K562 (cell line): Measurements from ENCODE around the gene FAM169A.

ENCODE experiments used
- ARNT ChIP-seq, 2 experiments: fragments of 450-650 bp; IDR thresholded peaks; 2 replicates each; pipeline ENCODE4 v1.6.1; 2016; ENCODE audit warnings: mild to moderate bottlenecking in 1 of 2
- CBFB ChIP-seq: sonication (generic); formaldehyde crosslinking; IDR thresholded peaks from 2 replicates; pipeline ENCODE4 v1.4.0; 2020; ENCODE audit warnings: mild to moderate bottlenecking, missing genetic modification reagents
- HDGF ChIP-seq: fragments of 450-650 bp; IDR thresholded peaks from 2 replicates; pipeline ENCODE4 v1.6.1; 2016
- MEF2D ChIP-seq: conservative IDR thresholded peaks from 2 replicates; pipeline ENCODE4 v1.6.1; 2016; ENCODE audit warnings: low read depth, missing genetic modification characterization, missing compliant biosample characterization
- POLR3A ChIP-seq: IDR thresholded peaks from 2 replicates; pipeline ENCODE4 v1.6.1; 2011; ENCODE audit warnings: borderline replicate concordance, mild to moderate bottlenecking, moderate library complexity; ENCODE audit not compliant: insufficient read length, insufficient read depth; ENCODE audit errors: extremely low read depth
- RCOR1 ChIP-seq, 2 experiments: IDR thresholded peaks; 2 replicates each; pipeline ENCODE4 v1.6.1; 2012; ENCODE audit warnings: low read depth in 2 of 2, low read length in 2 of 2, borderline replicate concordance in 1 of 2, improper control_type of control experiment in 1 of 2
- ZBTB17 ChIP-seq: fragments of 450-650 bp; formaldehyde crosslinking; IDR thresholded peaks from 2 replicates; pipeline ENCODE4 v1.4.0; 2020; ENCODE audit warnings: mild to moderate bottlenecking
- ZNF41 ChIP-seq: fragments of 250-450 bp; sonication (Bioruptor Pico); conservative IDR thresholded peaks from 2 replicates; pipeline ENCODE4 v1.4.0; 2020; ENCODE audit warnings: mild to moderate bottlenecking
- TF ChIP-seq, protein P1 (sequence below), 3 experiments: IDR thresholded peaks in 2 of 3; conservative IDR thresholded peaks in 1 of 3; 2 replicates each; pipeline ENCODE4 v1.5.1; 2011 to 2012; ENCODE audit warnings: low read length in 3 of 3, mild to moderate bottlenecking in 3 of 3, control low read depth in 2 of 3, improper control_type of control experiment in 1 of 3, inconsistent platforms in 1 of 3, low read depth in 1 of 3, mixed read lengths in 1 of 3, moderate library complexity in 1 of 3; ENCODE audit not compliant: insufficient read depth in 2 of 3
- TF ChIP-seq, protein P2 (sequence below): sonication (generic); formaldehyde crosslinking; IDR thresholded peaks from 2 replicates; pipeline ENCODE4 v1.8.1; 2022; ENCODE audit warnings: missing genetic modification reagents
- TF ChIP-seq, protein P3 (sequence below): sonication (generic); formaldehyde crosslinking; IDR thresholded peaks from 2 replicates; pipeline ENCODE4 v1.8.1; 2023; ENCODE audit warnings: mild to moderate bottlenecking, missing genetic modification reagents
- TF ChIP-seq, protein P4 (sequence below): sonication (generic); formaldehyde crosslinking; IDR thresholded peaks from 2 replicates; pipeline ENCODE4 v1.8.1; 2023; ENCODE audit warnings: mild to moderate bottlenecking, missing genetic modification reagents, moderate library complexity
- TF ChIP-seq, protein P5 (sequence below): sonication (generic); formaldehyde crosslinking; IDR thresholded peaks from 2 replicates; pipeline ENCODE4 v1.8.0; 2022; ENCODE audit warnings: mild to moderate bottlenecking, missing genetic modification reagents, borderline replicate concordance

DNA sequence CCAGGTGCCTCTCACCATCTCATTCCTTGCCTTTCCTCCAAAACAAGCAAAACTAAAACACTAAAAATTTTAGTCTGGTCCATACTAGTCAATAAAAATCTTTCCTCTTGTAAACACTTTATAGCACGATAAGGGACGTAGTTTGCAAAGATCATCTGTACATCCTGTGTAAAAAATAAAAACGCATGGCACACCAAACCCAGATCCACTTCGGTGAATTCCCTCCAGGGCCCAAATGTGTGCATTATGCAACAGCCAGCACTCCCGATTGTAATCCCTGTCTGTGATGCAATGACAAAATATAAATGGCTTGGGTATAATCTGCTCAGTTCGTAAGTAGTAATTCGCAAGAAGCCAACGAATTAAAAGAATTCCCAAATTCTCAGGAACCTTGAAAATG lies 1.4 kb downstream of the FAM169A start:
- TF ChIP-seq ZNF41 (CRISPR knock-in tag), result no peak
- TF ChIP-seq, protein P1, sequence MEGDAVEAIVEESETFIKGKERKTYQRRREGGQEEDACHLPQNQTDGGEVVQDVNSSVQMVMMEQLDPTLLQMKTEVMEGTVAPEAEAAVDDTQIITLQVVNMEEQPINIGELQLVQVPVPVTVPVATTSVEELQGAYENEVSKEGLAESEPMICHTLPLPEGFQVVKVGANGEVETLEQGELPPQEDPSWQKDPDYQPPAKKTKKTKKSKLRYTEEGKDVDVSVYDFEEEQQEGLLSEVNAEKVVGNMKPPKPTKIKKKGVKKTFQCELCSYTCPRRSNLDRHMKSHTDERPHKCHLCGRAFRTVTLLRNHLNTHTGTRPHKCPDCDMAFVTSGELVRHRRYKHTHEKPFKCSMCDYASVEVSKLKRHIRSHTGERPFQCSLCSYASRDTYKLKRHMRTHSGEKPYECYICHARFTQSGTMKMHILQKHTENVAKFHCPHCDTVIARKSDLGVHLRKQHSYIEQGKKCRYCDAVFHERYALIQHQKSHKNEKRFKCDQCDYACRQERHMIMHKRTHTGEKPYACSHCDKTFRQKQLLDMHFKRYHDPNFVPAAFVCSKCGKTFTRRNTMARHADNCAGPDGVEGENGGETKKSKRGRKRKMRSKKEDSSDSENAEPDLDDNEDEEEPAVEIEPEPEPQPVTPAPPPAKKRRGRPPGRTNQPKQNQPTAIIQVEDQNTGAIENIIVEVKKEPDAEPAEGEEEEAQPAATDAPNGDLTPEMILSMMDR (IDR thresholded peaks at IDR 0.05 in 2 of 3, conservative IDR thresholded peaks at IDR 0.05 in 1 of 3; ENCODE audit: insufficient read depth in 2 of 3, low read depth in 1 of 3, low read length in 3 of 3), result no peak
- TF ChIP-seq, protein P2, sequence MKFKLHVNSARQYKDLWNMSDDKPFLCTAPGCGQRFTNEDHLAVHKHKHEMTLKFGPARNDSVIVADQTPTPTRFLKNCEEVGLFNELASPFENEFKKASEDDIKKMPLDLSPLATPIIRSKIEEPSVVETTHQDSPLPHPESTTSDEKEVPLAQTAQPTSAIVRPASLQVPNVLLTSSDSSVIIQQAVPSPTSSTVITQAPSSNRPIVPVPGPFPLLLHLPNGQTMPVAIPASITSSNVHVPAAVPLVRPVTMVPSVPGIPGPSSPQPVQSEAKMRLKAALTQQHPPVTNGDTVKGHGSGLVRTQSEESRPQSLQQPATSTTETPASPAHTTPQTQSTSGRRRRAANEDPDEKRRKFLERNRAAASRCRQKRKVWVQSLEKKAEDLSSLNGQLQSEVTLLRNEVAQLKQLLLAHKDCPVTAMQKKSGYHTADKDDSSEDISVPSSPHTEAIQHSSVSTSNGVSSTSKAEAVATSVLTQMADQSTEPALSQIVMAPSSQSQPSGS, result no peak
- TF ChIP-seq MEF2D (tag), result no peak
- TF ChIP-seq ZBTB17 (CRISPR knock-in tag), result no peak
- TF ChIP-seq, protein P3, sequence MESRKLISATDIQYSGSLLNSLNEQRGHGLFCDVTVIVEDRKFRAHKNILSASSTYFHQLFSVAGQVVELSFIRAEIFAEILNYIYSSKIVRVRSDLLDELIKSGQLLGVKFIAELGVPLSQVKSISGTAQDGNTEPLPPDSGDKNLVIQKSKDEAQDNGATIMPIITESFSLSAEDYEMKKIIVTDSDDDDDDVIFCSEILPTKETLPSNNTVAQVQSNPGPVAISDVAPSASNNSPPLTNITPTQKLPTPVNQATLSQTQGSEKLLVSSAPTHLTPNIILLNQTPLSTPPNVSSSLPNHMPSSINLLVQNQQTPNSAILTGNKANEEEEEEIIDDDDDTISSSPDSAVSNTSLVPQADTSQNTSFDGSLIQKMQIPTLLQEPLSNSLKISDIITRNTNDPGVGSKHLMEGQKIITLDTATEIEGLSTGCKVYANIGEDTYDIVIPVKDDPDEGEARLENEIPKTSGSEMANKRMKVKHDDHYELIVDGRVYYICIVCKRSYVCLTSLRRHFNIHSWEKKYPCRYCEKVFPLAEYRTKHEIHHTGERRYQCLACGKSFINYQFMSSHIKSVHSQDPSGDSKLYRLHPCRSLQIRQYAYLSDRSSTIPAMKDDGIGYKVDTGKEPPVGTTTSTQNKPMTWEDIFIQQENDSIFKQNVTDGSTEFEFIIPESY (CRISPR knock-in tag), result no peak
- TF ChIP-seq CBFB, result no peak
- TF ChIP-seq, protein P4, sequence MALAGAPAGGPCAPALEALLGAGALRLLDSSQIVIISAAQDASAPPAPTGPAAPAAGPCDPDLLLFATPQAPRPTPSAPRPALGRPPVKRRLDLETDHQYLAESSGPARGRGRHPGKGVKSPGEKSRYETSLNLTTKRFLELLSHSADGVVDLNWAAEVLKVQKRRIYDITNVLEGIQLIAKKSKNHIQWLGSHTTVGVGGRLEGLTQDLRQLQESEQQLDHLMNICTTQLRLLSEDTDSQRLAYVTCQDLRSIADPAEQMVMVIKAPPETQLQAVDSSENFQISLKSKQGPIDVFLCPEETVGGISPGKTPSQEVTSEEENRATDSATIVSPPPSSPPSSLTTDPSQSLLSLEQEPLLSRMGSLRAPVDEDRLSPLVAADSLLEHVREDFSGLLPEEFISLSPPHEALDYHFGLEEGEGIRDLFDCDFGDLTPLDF (CRISPR knock-in tag), result no peak
- no peak for TF ChIP-seq HDGF
- no peak for TF ChIP-seq POLR3A
- TF ChIP-seq ARNT (IDR thresholded peaks at IDR 0.05), result no peak
- no peak for TF ChIP-seq RCOR1 (IDR thresholded peaks at IDR 0.05; ENCODE audit: borderline replicate concordance in 1 of 2, low read depth in 2 of 2, low read length in 2 of 2)
- TF ChIP-seq, protein P5, sequence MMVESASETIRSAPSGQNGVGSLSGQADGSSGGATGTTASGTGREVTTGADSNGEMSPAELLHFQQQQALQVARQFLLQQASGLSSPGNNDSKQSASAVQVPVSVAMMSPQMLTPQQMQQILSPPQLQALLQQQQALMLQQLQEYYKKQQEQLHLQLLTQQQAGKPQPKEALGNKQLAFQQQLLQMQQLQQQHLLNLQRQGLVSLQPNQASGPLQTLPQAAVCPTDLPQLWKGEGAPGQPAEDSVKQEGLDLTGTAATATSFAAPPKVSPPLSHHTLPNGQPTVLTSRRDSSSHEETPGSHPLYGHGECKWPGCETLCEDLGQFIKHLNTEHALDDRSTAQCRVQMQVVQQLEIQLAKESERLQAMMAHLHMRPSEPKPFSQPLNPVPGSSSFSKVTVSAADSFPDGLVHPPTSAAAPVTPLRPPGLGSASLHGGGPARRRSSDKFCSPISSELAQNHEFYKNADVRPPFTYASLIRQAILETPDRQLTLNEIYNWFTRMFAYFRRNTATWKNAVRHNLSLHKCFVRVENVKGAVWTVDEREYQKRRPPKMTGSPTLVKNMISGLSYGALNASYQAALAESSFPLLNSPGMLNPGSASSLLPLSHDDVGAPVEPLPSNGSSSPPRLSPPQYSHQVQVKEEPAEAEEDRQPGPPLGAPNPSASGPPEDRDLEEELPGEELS, result no peak
